ENCODE measurements around the gene RASL12. TPM values are rescaled to one million over a fixed set of nuclear protein-coding genes. Genes with fewer than 3 reads are reported as not detected.

Gene RASL12
- total and polyA plus RNA-seq, 2 of the 8 experiments (the other 6 are each of a cell fraction or from before 2014, with no cell fraction given) = 9.5 to 10.3 TPM

- no peak for TF ChIP-seq CTCF (IDR thresholded peaks at IDR 0.05; ENCODE audit: control extremely low read depth in 1 of 3, insufficient read depth in 1 of 3, low read depth in 1 of 3, low read length in 3 of 3)
- no peak for TF ChIP-seq POLR2AphosphoS5 (IDR thresholded peaks at IDR 0.05; ENCODE audit: low read depth, low read length)
- TF ChIP-seq ASH2L (IDR thresholded peaks at IDR 0.05; ENCODE audit: low read length) = no peak
- no peak for TF ChIP-seq TAF1 (IDR thresholded peaks at IDR 0.05; ENCODE audit: low read depth, low read length)
Measured at GRCh38 chr15:65058394-65059368, 9.1 kb downstream of the RASL12 start (continued).
